CD14-positive monocyte (primary cell): Measurements from ENCODE around the gene DTWD2. TPM values are rescaled to one million over a fixed set of nuclear protein-coding genes. Genes with fewer than 3 reads are reported as not detected.

Experiments
- DNase-seq, 3 donors: peaks; one replicate each; pipeline ENCODE4 v3.0.0-alpha.2; 2011 to 2022
- H2AFZ ChIP-seq: 2 replicates; pipeline ENCODE4 v1.6.0; 2012; ENCODE audit warnings: mild to moderate bottlenecking, low read depth, low read length, inconsistent platforms; ENCODE audit not compliant: insufficient read depth, poor library complexity, severe bottlenecking
- H3K27ac ChIP-seq, 2 donors: 1 replicate in 1 of 2; 2 replicates in 1 of 2; pipeline ENCODE4 v1.5.1; 2012 to 2013; ENCODE audit warnings: low read length in 2 of 2, control low read depth in 1 of 2, inconsistent platforms in 1 of 2, low read depth in 1 of 2, mild to moderate bottlenecking in 1 of 2
- H3K27me3 ChIP-seq, 2 donors: one replicate each; pipeline versions ENCODE4 v1.6.0 to v1.6.1; 2011 to 2013; ENCODE audit warnings: low read length in 2 of 2; ENCODE audit not compliant: control insufficient read depth in 2 of 2, insufficient read depth in 2 of 2
- H3K36me3 ChIP-seq, 2 donors: replicated peaks in 1 of 2; 1 replicate in 1 of 2; 2 replicates in 1 of 2; pipeline versions ENCODE4 v1.5.1 to v1.6.1; 2012 to 2013; ENCODE audit warnings: low read length in 2 of 2, control low read depth in 1 of 2, inconsistent platforms in 1 of 2, mild to moderate bottlenecking in 1 of 2; ENCODE audit not compliant: insufficient read depth in 2 of 2, control insufficient read depth in 1 of 2
- H3K4me1 ChIP-seq, 2 donors: 1 replicate in 1 of 2; 2 replicates in 1 of 2; pipeline versions ENCODE4 v1.5.1 to v1.6.1; 2012 to 2013; ENCODE audit warnings: low read length in 2 of 2, control low read depth in 1 of 2, inconsistent platforms in 1 of 2, mild to moderate bottlenecking in 1 of 2, moderate library complexity in 1 of 2; ENCODE audit not compliant: insufficient read depth in 2 of 2, control insufficient read depth in 1 of 2
- H3K4me2 ChIP-seq: replicated peaks from 2 replicates; pipeline ENCODE3; 2012; ENCODE audit warnings: low read length, moderate library complexity, mild to moderate bottlenecking; ENCODE audit not compliant: poor library complexity, severe bottlenecking; ENCODE audit errors: extremely low read depth
- H3K4me3 ChIP-seq, 3 experiments: fragments of 200-600 bp in 1 of 3; sonication (generic) in 1 of 3; replicated peaks in 1 of 3; 1 replicate in 2 of 3; 2 replicates in 1 of 3; pipeline ENCODE4 v1.5.1; 2011 to 2013; ENCODE audit warnings: low read length in 3 of 3, mild to moderate bottlenecking in 3 of 3, control low read depth in 2 of 3, low read depth in 2 of 3, inconsistent platforms in 1 of 3, moderate library complexity in 1 of 3
- H3K79me2 ChIP-seq: 2 replicates; pipeline ENCODE4 v1.6.0; 2012; ENCODE audit warnings: mild to moderate bottlenecking, control low read depth, inconsistent platforms, low read length, moderate library complexity; ENCODE audit not compliant: insufficient read depth
- H3K9ac ChIP-seq: 2 replicates; pipeline ENCODE4 v1.6.0; 2017; ENCODE audit warnings: low read length, mild to moderate bottlenecking; ENCODE audit not compliant: insufficient read depth, poor library complexity, severe bottlenecking
- H3K9me3 ChIP-seq, 2 donors: replicated peaks in 1 of 2; 1 replicate in 1 of 2; 2 replicates in 1 of 2; pipeline versions ENCODE4 v1.5.1 to v1.6.1; 2012 to 2013; ENCODE audit warnings: low read length in 2 of 2, control low read depth in 1 of 2; ENCODE audit not compliant: control insufficient read depth in 1 of 2, insufficient read depth in 1 of 2
- H4K20me1 ChIP-seq: 2 replicates; pipeline ENCODE4 v1.6.0; 2012; ENCODE audit warnings: mild to moderate bottlenecking, low read length, control low read depth, moderate library complexity; ENCODE audit not compliant: insufficient read depth
- H3K27ac Mint-ChIP-seq, 7 donors: one replicate each; pipeline ENCODE4 v1.8.0; 2020; ENCODE audit warnings: mild to moderate bottlenecking in 7 of 7, mixed read lengths in 7 of 7, moderate library complexity in 6 of 7, inconsistent platforms in 2 of 7
- H3K27me3 Mint-ChIP-seq, 3 donors: one replicate each; pipeline ENCODE4 v1.8.0; 2021 to 2022; ENCODE audit warnings: low read depth in 3 of 3, mild to moderate bottlenecking in 3 of 3, mixed read lengths in 3 of 3, moderate library complexity in 3 of 3, inconsistent platforms in 1 of 3
- H3K36me3 Mint-ChIP-seq, 2 donors: one replicate each; pipeline ENCODE4 v1.8.0; 2020; ENCODE audit warnings: mixed read lengths in 2 of 2, inconsistent platforms in 1 of 2, mild to moderate bottlenecking in 1 of 2
- H3K4me1 Mint-ChIP-seq: one replicate; pipeline ENCODE4 v1.8.0; 2020; ENCODE audit warnings: mild to moderate bottlenecking, mixed read lengths
- H3K4me3 Mint-ChIP-seq, 2 donors: one replicate each; pipeline ENCODE4 v1.8.0; 2020; ENCODE audit warnings: mild to moderate bottlenecking in 2 of 2, mixed read lengths in 2 of 2, moderate library complexity in 1 of 2
- H3K9me3 Mint-ChIP-seq, 7 donors: one replicate each; pipeline ENCODE4 v1.8.0; 2020 to 2022; ENCODE audit warnings: mixed read lengths in 7 of 7, mild to moderate bottlenecking in 6 of 7, moderate library complexity in 6 of 7, inconsistent platforms in 2 of 7
- WGBS: methylation state at CpG from one replicate; pipeline ENCODE4 v1.1.5; 2013; ENCODE audit warnings: missing lambda C conversion rate; ENCODE audit not compliant: insufficient coverage; 5-methylcytosine and 5-hydroxymethylcytosine counted together
- intact Hi-C, 2 donors: fragments of 100-400 bp; cut with micrococcal nuclease; formaldehyde crosslinking; loops; one replicate each; pipeline versions ENCODE4 v1.15.0 to v1.15.1; 2023
- polyA plus RNA-seq, 3 donors: library from polyadenylated mRNA; depleted of rRNA in 1 of 3; unstranded in 2 of 3; stranded (reverse) in 1 of 3; fragments of 300-500 nt in 2 of 3; fragments of >200 nt in 1 of 3; fragmentation: Illumina TruSeq in 2 of 3; gene quantifications; 1 replicate in 2 of 3; 2 replicates in 1 of 3; pipeline ENCODE4 v1.2.3, GENCODE V29; 2012 to 2021
- TF ChIP-seq, protein P1 (sequence below): fragments of 200-600 bp; IDR thresholded peaks from one replicate; pipeline ENCODE4 v1.8.0; 2022; ENCODE audit warnings: antibody characterized with exemption, mild to moderate bottlenecking

DTWD2 gene
- polyA plus RNA-seq, 3 donors = 1.2 to 2.7 (median 2.5) TPM

DNA sequence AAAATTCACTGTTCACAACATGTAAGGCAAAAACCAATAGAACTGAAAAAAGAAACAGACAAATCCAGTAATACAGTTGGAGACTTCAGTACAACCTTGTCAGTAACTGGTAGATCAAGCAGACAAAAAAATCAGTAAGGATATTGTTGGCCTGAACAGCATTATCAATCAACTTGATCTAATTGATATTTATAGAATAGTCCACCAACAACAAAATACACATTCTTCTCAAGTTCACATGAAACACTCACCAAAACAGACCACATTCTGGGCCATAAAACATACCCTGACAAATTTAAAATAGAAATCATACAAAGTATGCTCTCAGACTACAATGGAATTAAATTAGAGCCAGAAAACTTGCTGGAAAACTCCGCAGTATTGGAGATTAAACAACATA, 56.8 kb downstream of the DTWD2 start:
- DNase-seq = no peak
- no peaks in the 10 kb centered on the region for H3K9me3 ChIP-seq
- H3K36me3 ChIP-seq = no peaks in the 10 kb centered on the region
- TF ChIP-seq, protein P1, sequence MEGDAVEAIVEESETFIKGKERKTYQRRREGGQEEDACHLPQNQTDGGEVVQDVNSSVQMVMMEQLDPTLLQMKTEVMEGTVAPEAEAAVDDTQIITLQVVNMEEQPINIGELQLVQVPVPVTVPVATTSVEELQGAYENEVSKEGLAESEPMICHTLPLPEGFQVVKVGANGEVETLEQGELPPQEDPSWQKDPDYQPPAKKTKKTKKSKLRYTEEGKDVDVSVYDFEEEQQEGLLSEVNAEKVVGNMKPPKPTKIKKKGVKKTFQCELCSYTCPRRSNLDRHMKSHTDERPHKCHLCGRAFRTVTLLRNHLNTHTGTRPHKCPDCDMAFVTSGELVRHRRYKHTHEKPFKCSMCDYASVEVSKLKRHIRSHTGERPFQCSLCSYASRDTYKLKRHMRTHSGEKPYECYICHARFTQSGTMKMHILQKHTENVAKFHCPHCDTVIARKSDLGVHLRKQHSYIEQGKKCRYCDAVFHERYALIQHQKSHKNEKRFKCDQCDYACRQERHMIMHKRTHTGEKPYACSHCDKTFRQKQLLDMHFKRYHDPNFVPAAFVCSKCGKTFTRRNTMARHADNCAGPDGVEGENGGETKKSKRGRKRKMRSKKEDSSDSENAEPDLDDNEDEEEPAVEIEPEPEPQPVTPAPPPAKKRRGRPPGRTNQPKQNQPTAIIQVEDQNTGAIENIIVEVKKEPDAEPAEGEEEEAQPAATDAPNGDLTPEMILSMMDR = no peak
- H3K79me2 ChIP-seq = no peaks in the 10 kb centered on the region
- H3K4me1 ChIP-seq = no peaks in the 10 kb centered on the region
- intact Hi-C loops = no loop called here
- Mint-ChIP-seq H3K36me3 (peaks cover 0 to 7% of the 10 kb centered on the region in 2 donors), H3K4me1 (no peaks in the 10 kb centered on the region), H3K9me3 (peaks cover 0 to 11% (median 8%) of the 10 kb centered on the region in 7 donors), H3K4me3 (no peak overlapping the region), H3K27me3 (peaks cover 0 to 1% (median 0%) of the 10 kb centered on the region in 3 donors), H3K27ac (no peak overlapping the region)
- no peak overlapping the region for H2AFZ ChIP-seq
- H3K4me2 ChIP-seq = no peak overlapping the region
- H3K9ac ChIP-seq = no peak overlapping the region
- no peaks in the 10 kb centered on the region for H3K27me3 ChIP-seq
- no peaks in the 10 kb centered on the region for H4K20me1 ChIP-seq
- H3K27ac ChIP-seq = no peak overlapping the region
- H3K4me3 ChIP-seq = no peak overlapping the region
- no CpG with 5 or more reads among the region's 1 CpG for WGBS

DNA sequence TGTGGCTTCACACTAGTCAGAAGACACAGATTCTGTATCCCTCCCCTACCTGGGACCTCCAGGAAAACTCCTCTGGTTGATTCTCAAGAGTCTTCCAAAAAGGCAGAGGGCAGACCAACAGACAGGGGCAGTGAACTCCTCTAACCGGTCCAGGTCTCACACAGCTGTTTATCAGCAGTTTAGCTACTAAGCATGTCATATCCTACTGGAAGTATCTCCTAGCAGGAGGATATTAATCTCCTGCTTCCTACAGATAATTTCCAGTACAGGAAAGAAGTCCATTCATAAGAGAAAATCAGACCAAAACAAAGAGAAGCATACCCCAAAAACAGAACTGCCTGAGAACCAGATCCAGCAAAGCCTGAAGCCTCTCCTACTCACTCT, 64.3 kb downstream of the DTWD2 start:
- Histone ChIP-seq H2AFZ (no peak overlapping the region), H3K9ac (no peak overlapping the region), H3K36me3 (no peaks in the 10 kb centered on the region), H3K27ac (no peak overlapping the region), H4K20me1 (no peaks in the 10 kb centered on the region), H3K27me3 (no peaks in the 10 kb centered on the region), H3K4me2 (no peak overlapping the region), H3K4me1 (no peaks in the 10 kb centered on the region), H3K9me3 (no peaks in the 10 kb centered on the region), H3K4me3 (no peak overlapping the region), H3K79me2 (no peaks in the 10 kb centered on the region)
- WGBS = no CpG with 5 or more reads among the region's 1 CpG
- H3K27me3 Mint-ChIP-seq = peaks cover 0 to 1% (median 0%) of the 10 kb centered on the region in 3 donors
- H3K36me3 Mint-ChIP-seq = peaks cover 3 to 4% of the 10 kb centered on the region in 2 donors
- H3K27ac Mint-ChIP-seq = no peak overlapping the region
- peaks cover 2% of the 10 kb centered on the region for H3K4me1 Mint-ChIP-seq
- intact Hi-C loops = no loop called here
- H3K9me3 Mint-ChIP-seq = peaks cover 2 to 8% (median 3%) of the 10 kb centered on the region in 7 donors
- H3K4me3 Mint-ChIP-seq = no peak overlapping the region
- no peak for DNase-seq
- TF ChIP-seq, protein P1 = no peak
